ACC112 (cell line): ENCODE results near the gene ATG7.

ENCODE experiments used
- H2AFZ ChIP-seq: fragments of 200-600 bp; sonication (generic); one replicate; pipeline ENCODE4 v1.6.0; 2017; ENCODE audit warnings: antibody characterized with exemption, low read length; ENCODE audit not compliant: unreplicated experiment
- H3K27ac ChIP-seq: fragments of 200-600 bp; sonication (generic); 2 replicates; pipeline ENCODE4 v1.5.1; 2014; ENCODE audit warnings: low read depth, mild to moderate bottlenecking, antibody characterized with exemption, low read length, moderate library complexity
- H3K27me3 ChIP-seq: fragments of 200-600 bp; sonication (generic); 2 replicates; pipeline ENCODE4 v1.6.1; 2014; ENCODE audit warnings: mild to moderate bottlenecking, antibody characterized with exemption, low read length, moderate library complexity, mixed read lengths; ENCODE audit not compliant: insufficient read depth
- H3K36me3 ChIP-seq: fragments of 200-600 bp; sonication (generic); 2 replicates; pipeline ENCODE4 v1.6.1; 2016; ENCODE audit warnings: mild to moderate bottlenecking, antibody characterized with exemption, low read length, moderate library complexity, mixed read lengths; ENCODE audit not compliant: insufficient read depth
- H3K4me1 ChIP-seq: fragments of 200-600 bp; sonication (generic); one replicate; pipeline ENCODE4 v1.6.1; 2016; ENCODE audit warnings: low read length, mixed read lengths; ENCODE audit not compliant: insufficient read depth, unreplicated experiment, control insufficient read depth
- H3K4me3 ChIP-seq: fragments of 200-600 bp; sonication (generic); 2 replicates; pipeline ENCODE4 v1.5.1; 2014; ENCODE audit warnings: mild to moderate bottlenecking, low read depth, low read length
- H3K79me2 ChIP-seq: fragments of 200-600 bp; sonication (generic); one replicate; pipeline ENCODE4 v1.6.0; 2016; ENCODE audit warnings: low read length; ENCODE audit not compliant: control insufficient read depth, unreplicated experiment, insufficient read depth

The ATG7 gene

GRCh38 chr3:11290743-11291680 lies 18.8 kb downstream of the ATG7 start:
- peak overlapping the region; percentile 9 for H2AFZ ChIP-seq
- peak overlapping the region; percentile 96 for H3K27ac ChIP-seq
- H3K27me3 ChIP-seq, result no peaks in the 10 kb centered on the region
- H3K79me2 ChIP-seq, result peaks cover 26% of the 10 kb centered on the region
- peak overlapping the region; percentile 49; the same call in 1 of the 2 replicates for H3K4me3 ChIP-seq
- peaks cover 51% of the 10 kb centered on the region for H3K4me1 ChIP-seq
- H3K36me3 ChIP-seq, result 0 out of 2 replicates have a peak, but pooled peaks cover under 1% of the 10 kb centered on the region

DNA sequence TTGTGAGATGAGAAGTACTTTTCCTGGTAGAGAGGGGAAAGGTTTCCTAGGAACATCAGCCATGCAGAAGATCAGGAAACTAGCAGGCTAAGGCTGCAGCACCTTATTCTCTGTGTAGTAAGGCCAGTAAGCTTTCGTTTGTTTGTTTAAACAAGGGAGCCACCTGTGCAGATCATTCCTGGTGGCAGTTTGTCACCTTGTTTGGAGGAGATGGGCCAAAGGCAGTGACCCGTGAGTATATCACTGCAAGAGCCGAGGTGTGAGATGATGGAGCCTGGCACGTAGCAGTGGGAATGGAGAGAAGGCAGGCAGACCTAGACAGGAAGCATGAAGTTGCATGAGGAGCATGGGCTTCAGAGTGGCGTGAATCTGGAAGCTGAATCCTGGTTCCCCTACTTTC lies 19.6 kb downstream of the ATG7 start:
- Histone ChIP-seq H3K4me3 (no peak overlapping the region), H2AFZ (no peak overlapping the region), H3K79me2 (peaks cover 30% of the 10 kb centered on the region), H3K27me3 (no peaks in the 10 kb centered on the region), H3K36me3 (no peaks in the 10 kb centered on the region), H3K4me1 (peaks cover 48% of the 10 kb centered on the region), H3K27ac (peak overlapping the region; percentile 96)

- peaks cover 28% of the 10 kb centered on the region for H3K79me2 ChIP-seq
Observed at GRCh38 chr3:11297126-11297525, 24.9 kb downstream of the ATG7 start.

DNA sequence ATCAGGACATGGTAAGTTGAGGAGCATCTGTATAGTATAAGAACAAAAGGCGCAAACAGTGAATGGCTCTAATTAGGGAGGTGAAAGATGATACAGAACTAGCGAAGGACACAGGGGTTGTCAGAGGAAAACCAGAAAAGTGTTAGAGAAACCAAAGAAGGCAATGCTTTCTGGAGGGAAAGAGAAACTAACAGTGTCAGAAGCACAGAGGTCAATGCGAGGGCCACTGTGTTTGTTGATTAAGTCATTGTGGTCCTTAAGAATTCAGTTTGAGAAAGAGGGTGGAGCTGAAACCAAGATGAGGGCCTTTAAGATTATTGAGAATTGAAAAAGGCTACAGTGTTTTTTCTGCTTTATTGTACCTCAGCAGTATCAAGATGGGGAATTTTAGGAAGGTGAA lies 28.8 kb downstream of the ATG7 start:
- H2AFZ ChIP-seq, result no peak overlapping the region
- H3K4me1 ChIP-seq, result peaks cover 12% of the 10 kb centered on the region
- H3K4me3 ChIP-seq, result no peak overlapping the region
- no peaks in the 10 kb centered on the region for H3K27me3 ChIP-seq
- peaks cover 18% of the 10 kb centered on the region for H3K79me2 ChIP-seq
- peaks cover 24% of the 10 kb centered on the region for H3K36me3 ChIP-seq
- no peak overlapping the region for H3K27ac ChIP-seq

More at GRCh38 chr3:11297126-11297525, 24.9 kb downstream of the ATG7 start:
- H2AFZ ChIP-seq, result no peak overlapping the region
- no peaks in the 10 kb centered on the region for H3K4me1 ChIP-seq
- H3K27ac ChIP-seq, result no peak overlapping the region
- H3K4me3 ChIP-seq, result no peak overlapping the region
- H3K36me3 ChIP-seq, result peaks cover 20% of the 10 kb centered on the region
- no peaks in the 10 kb centered on the region for H3K27me3 ChIP-seq

GRCh38 chr3:11302444-11302843 lies 30.2 kb downstream of the ATG7 start:
- Histone ChIP-seq H3K4me3 (no peak overlapping the region), H3K27ac (no peak overlapping the region), H3K4me1 (peaks cover 20% of the 10 kb centered on the region), H3K36me3 (peaks cover 28% of the 10 kb centered on the region), H2AFZ (no peak overlapping the region), H3K27me3 (no peaks in the 10 kb centered on the region), H3K79me2 (peaks cover 4% of the 10 kb centered on the region)

DNA sequence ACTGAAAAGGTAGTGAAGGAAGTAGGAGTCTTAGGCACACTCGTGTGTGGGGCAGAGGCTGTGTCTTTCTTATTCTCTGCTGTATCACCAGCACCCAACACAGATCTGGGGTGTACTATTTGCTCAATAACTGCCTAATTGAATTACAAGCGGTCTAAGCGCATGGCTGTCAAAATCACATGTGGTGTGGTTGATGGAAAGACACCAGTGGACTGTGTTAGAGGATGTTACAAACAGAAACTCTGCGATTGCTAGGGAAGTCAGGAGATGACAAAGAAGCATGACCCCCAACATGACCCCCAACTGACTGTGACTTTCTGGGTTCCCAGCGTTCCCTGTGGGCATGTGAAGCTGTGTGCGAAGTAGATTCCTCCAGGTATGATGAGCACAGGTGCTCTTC lies 32.0 kb downstream of the ATG7 start:
- Histone ChIP-seq H3K27me3 (no peaks in the 10 kb centered on the region), H2AFZ (no peak overlapping the region), H3K4me1 (peaks cover 20% of the 10 kb centered on the region), H3K79me2 (no peaks in the 10 kb centered on the region), H3K27ac (no peak overlapping the region), H3K36me3 (peaks cover 25% of the 10 kb centered on the region), H3K4me3 (no peak overlapping the region)

DNA sequence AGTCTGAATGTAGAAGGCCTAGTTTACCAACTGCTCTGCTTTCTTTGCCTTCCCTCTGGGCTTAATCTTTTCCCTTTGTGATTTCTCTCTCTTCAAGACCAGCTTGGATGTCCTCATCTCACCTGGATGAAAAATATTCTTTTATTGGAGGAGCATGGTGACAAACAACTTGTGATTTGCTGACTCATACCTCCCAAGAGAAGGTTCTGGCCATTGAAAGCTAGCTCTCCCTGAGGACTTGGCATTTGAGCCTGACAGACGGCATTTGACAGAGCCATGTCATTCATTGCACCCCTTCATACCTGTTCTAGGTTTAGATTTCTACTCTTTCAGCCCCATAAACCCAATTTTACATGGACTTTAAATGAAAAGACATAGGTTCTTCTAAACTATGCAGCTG lies 33.3 kb downstream of the ATG7 start:
- Histone ChIP-seq H3K27me3 (no peaks in the 10 kb centered on the region), H3K36me3 (peaks cover 16% of the 10 kb centered on the region), H3K4me1 (peaks cover 20% of the 10 kb centered on the region), H2AFZ (no peak overlapping the region), H3K79me2 (no peaks in the 10 kb centered on the region), H3K4me3 (no peak overlapping the region), H3K27ac (no peak overlapping the region)

DNA sequence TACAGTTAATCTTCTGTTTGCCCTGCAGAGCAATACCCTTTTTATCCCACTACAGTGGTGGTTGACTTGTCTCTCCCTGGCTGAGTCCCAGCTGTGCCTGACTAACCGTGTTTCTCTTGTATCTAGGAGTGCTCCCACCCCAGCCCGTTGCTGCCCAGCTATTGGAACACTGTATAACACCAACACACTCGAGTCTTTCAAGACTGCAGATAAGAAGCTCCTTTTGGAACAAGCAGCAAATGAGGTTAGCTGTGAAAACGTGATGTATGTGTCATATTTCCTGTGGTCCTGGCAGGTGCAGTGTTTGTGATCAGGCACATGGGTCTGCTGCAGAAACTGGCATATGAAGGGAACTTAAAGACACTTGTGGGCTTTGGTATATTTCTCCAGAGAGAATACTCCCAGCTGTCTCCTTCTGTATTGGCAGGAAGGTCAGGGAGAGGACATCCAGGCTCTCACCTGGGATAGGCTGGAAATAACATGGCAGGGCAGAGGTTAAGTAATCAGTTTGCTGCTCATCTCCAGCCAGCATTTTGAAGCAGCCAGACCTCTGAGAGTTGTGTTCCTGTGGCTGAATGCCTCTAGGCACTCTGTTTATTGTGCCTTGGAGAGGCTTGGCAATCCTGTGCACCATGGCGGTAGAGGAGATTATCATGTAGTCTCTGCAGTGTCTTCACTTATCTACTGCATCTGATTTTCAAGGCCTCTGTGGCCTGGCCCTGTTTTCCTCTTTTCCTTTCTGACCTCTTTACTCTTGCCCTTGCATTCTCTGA lies 34.8 kb downstream of the ATG7 start:
- H3K36me3 ChIP-seq, result peaks cover 21% of the 10 kb centered on the region

GRCh38 chr3:11307830-11308432 lies 35.7 kb downstream of the ATG7 start:
- H3K36me3 ChIP-seq, result peaks cover 27% of the 10 kb centered on the region
- H3K4me3 ChIP-seq, result no peak overlapping the region
- H2AFZ ChIP-seq, result no peak overlapping the region
- no peaks in the 10 kb centered on the region for H3K79me2 ChIP-seq
- peaks cover 20% of the 10 kb centered on the region for H3K4me1 ChIP-seq
- H3K27me3 ChIP-seq, result no peaks in the 10 kb centered on the region
- no peak overlapping the region for H3K27ac ChIP-seq

More for the DNA sequence above, 34.8 kb downstream of the ATG7 start:
- Histone ChIP-seq H3K79me2 (no peaks in the 10 kb centered on the region), H3K27me3 (no peaks in the 10 kb centered on the region), H3K4me1 (peaks cover 20% of the 10 kb centered on the region), H3K4me3 (no peak overlapping the region), H2AFZ (no peak overlapping the region), H3K27ac (no peak overlapping the region)

- Histone ChIP-seq H2AFZ (no peak overlapping the region), H3K4me1 (peaks cover 15% of the 10 kb centered on the region), H3K36me3 (peaks cover 41% of the 10 kb centered on the region), H3K27me3 (no peaks in the 10 kb centered on the region), H3K79me2 (no peaks in the 10 kb centered on the region), H3K27ac (no peak overlapping the region), H3K4me3 (no peak overlapping the region)
Observed at GRCh38 chr3:11310258-11310657, 38.1 kb downstream of the ATG7 start.
